GM12891 (cell line): ENCODE data around the gene RASA3.

Experiments used
- POLR2A ChIP-seq: IDR thresholded peaks from 2 replicates; pipeline ENCODE4 v1.6.1; 2011; ENCODE audit warnings: low read depth, low read length, control low read depth
- TAF1 ChIP-seq: IDR thresholded peaks from 2 replicates; pipeline ENCODE4 v1.6.1; 2011; ENCODE audit warnings: low read depth, low read length, control low read depth

DNA sequence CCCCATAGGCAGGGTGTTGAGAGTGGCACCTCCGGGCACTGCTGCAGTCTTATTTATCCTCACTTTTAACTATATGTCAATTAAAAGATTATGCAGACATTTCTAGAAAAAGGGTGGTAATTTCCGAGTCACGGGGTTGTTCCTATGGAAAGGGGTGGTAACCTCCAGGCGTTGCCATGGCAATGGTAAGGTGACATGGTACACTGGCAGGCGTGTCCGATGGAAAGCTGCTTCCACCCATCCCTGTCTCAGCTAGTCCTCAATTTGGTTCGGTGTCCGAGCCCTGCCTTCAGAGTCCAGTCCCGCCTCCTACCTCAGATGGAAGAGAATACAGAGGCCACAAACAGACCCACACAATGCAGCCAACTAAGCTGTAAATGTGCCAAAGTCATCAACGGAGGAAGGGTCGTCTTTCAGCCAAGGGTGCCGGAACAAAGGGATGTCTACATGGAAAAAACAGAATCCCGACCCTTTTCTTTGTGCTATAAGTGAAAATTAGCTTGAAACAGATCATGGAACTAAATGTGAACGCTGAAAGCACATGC is 85.9 kb downstream of the RASA3 start:
- TF ChIP-seq TAF1 (no peak), POLR2A (no peak)
